ENCODE measurements around the gene PRPF4.
"Not testable (repeated sequence)": the region's sequence is repeated elsewhere in the genome, so short reads cannot be mapped to it uniquely, and the experiment has no call there.

Gene PRPF4

GRCh38 chr9:113274474-113275156 lies 843 bp upstream of the PRPF4 start:
- peak overlapping the region; percentile 87 to 97 (median 92) for H3K9ac ChIP-seq
- no peak for TF ChIP-seq Cebpa-rat (IDR thresholded peaks at IDR 0.05)

DNA sequence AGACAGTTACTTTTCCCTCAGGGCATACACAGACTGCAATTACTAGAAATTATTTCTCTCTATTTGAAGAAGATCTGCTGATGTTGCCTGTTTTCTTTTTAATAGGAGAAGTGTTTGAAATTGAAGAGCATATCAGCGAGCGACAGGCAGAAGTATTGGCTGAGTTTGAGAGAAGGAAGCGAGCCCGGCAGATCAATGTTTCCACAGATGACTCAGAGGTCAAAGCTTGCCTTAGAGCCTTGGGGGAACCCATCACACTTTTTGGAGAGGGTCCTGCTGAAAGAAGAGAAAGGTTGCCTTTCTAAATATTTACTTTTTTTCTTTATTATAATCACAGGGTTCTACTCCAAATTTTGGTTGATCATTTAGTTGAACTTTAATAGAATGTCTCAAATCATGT lies 3.4 kb downstream of the PRPF4 start:
- Histone ChIP-seq H3K27ac (no peak overlapping the region), H3K4me3 (no peak overlapping the region), H3K4me2 (peak overlapping the region in 2 of 11 experiments; percentile 10 to 88; a peak in 2 of 22 replicates)

More at GRCh38 chr9:113274474-113275156, 843 bp upstream of the PRPF4 start:
- Histone ChIP-seq H3K4me2 (peak overlapping the region; percentile 81 to 96 (median 90)), H3K36me3 (peaks cover 67 to 73% (median 70%) of the 10 kb centered on the region in 11 experiments), H3K27ac (peak overlapping the region; percentile 84 to 96 (median 92)), H3K9me3 (replicated peaks in 1 of 11) (no peaks in the 10 kb centered on the region), H3K27me3 (no peaks in the 10 kb centered on the region), H3K4me3 (peak overlapping the region; percentile 72 to 97 (median 86)), H4K20me1 (peaks cover 0 to 17% (median 5%) of the 10 kb centered on the region in 11 experiments; a peak in 11 of 22 replicates), H3K4me1 (peaks cover 22 to 41% (median 33%) of the 10 kb centered on the region in 10 experiments)

DNA sequence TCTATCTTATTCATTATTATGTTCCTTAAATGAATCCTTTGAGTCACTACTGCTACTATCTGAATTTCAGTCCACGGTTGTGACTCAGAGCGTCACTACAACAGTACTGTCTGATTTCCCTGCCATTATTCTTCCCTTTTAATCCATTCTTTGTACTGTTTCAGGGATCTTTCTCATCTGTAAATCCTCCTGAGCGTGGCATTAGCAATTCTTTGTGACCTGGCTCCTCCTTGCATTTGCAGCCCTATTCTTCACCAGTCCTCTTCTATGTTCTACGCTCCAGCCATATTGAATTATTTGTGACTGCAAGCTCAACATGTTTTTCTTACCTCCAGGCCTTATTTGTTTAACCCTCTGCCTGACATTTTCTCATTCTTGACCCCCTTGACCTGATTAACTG lies 5.9 kb downstream of the PRPF4 start:
- H3K27ac ChIP-seq: no peak overlapping the region
- TF ChIP-seq Cebpa-rat (IDR thresholded peaks at IDR 0.05): no peak
- H3K9me3 ChIP-seq (replicated peaks in 1 of 11): no peaks in the 10 kb centered on the region
- no peak overlapping the region for H3K4me2 ChIP-seq
- no peak overlapping the region; a peak in 1 of 22 replicates for H3K9ac ChIP-seq
- no peaks in the 10 kb centered on the region for H3K27me3 ChIP-seq
- peaks cover 93 to 100% (median 98%) of the 10 kb centered on the region in 11 experiments for H3K36me3 ChIP-seq
- no peak overlapping the region for H3K4me3 ChIP-seq
- H4K20me1 ChIP-seq: peaks cover 0 to 64% (median 31%) of the 10 kb centered on the region in 11 experiments; a peak in 15 of 22 replicates
- H3K4me1 ChIP-seq: peaks cover 14 to 27% (median 21%) of the 10 kb centered on the region in 10 experiments

More for the DNA sequence above, 3.4 kb downstream of the PRPF4 start:
- Histone ChIP-seq H4K20me1 (peaks cover 0 to 53% (median 28%) of the 10 kb centered on the region in 11 experiments; a peak in 16 of 22 replicates), H3K4me1 (peaks cover 21 to 35% (median 30%) of the 10 kb centered on the region in 10 experiments), H3K9ac (peak overlapping the region in 2 of 11 experiments; percentile 23 to 92; a peak in 1 of 22 replicates), H3K27me3 (no peaks in the 10 kb centered on the region), H3K9me3 (replicated peaks in 1 of 11) (no peaks in the 10 kb centered on the region), H3K36me3 (peaks cover 70 to 75% (median 73%) of the 10 kb centered on the region in 11 experiments)
- no peak for TF ChIP-seq Cebpa-rat (IDR thresholded peaks at IDR 0.05)

GRCh38 chr9:113289091-113289490 lies 13.6 kb downstream of the PRPF4 start:
- Histone ChIP-seq H3K9ac (no peak overlapping the region), H4K20me1 (peaks cover 0 to 45% (median 24%) of the 10 kb centered on the region in 11 experiments; a peak in 10 of 22 replicates), H3K4me3 (no peak overlapping the region), H3K9me3 (replicated peaks in 1 of 11) (no peaks in the 10 kb centered on the region), H3K27me3 (no peaks in the 10 kb centered on the region), H3K4me1 (peaks cover 0 to 13% (median 0%) of the 10 kb centered on the region in 10 experiments; a peak in 4 of 20 replicates), H3K4me2 (no peak overlapping the region), H3K36me3 (peaks cover 95 to 100% (median 99%) of the 10 kb centered on the region in 11 experiments), H3K27ac (no peak overlapping the region)
- no peak for TF ChIP-seq Cebpa-rat (IDR thresholded peaks at IDR 0.05)

- H3K27me3 ChIP-seq: no peaks in the 10 kb centered on the region
- no peaks in the 10 kb centered on the region for H3K9me3 ChIP-seq (replicated peaks in 1 of 11)
- H3K9ac ChIP-seq: no peak overlapping the region
- H3K4me2 ChIP-seq: no peak overlapping the region
- no peak overlapping the region for H3K27ac ChIP-seq
- H3K4me3 ChIP-seq: no peak overlapping the region
- H4K20me1 ChIP-seq: peaks cover 0 to 54% (median 22%) of the 10 kb centered on the region in 11 experiments; a peak in 10 of 22 replicates
- TF ChIP-seq Cebpa-rat (IDR thresholded peaks at IDR 0.05): no peak
- peaks cover 87 to 100% (median 92%) of the 10 kb centered on the region in 11 experiments for H3K36me3 ChIP-seq
- peaks cover 0 to 13% (median 0%) of the 10 kb centered on the region in 10 experiments; a peak in 4 of 20 replicates for H3K4me1 ChIP-seq
Measured at GRCh38 chr9:113290052-113290607, 14.7 kb downstream of the PRPF4 start.

GRCh38 chr9:113293285-113293878 lies 17.9 kb downstream of the PRPF4 start:
- H3K27me3 ChIP-seq: no peaks in the 10 kb centered on the region
- H3K36me3 ChIP-seq: peaks cover 56 to 68% (median 60%) of the 10 kb centered on the region in 11 experiments
- no peak overlapping the region for H3K4me3 ChIP-seq
- TF ChIP-seq Cebpa-rat (IDR thresholded peaks at IDR 0.05): no peak
- no peak overlapping the region for H3K27ac ChIP-seq
- peaks cover 0 to 54% (median 21%) of the 10 kb centered on the region in 11 experiments; a peak in 10 of 22 replicates for H4K20me1 ChIP-seq
- no peak overlapping the region for H3K4me2 ChIP-seq
- no peaks in the 10 kb centered on the region for H3K9me3 ChIP-seq (replicated peaks in 1 of 11)
- no peaks in the 10 kb centered on the region for H3K4me1 ChIP-seq
- no peak overlapping the region for H3K9ac ChIP-seq

GRCh38 chr9:113296247-113296646 lies 20.8 kb downstream of the PRPF4 start:
- not testable (repeated sequence) for H3K9ac ChIP-seq; H3K4me3 ChIP-seq; H3K27ac ChIP-seq; H3K4me2 ChIP-seq; H3K27me3 ChIP-seq; H3K9me3 ChIP-seq (replicated peaks in 1 of 11)
- peaks cover 0 to 28% (median 9%) of the 10 kb centered on the region in 11 experiments; a peak in 7 of 22 replicates for H4K20me1 ChIP-seq
- peaks cover 8 to 16% (median 11%) of the 10 kb centered on the region in 10 experiments; a peak in 19 of 20 replicates for H3K4me1 ChIP-seq
- peaks cover 27 to 40% (median 31%) of the 10 kb centered on the region in 11 experiments for H3K36me3 ChIP-seq

DNA sequence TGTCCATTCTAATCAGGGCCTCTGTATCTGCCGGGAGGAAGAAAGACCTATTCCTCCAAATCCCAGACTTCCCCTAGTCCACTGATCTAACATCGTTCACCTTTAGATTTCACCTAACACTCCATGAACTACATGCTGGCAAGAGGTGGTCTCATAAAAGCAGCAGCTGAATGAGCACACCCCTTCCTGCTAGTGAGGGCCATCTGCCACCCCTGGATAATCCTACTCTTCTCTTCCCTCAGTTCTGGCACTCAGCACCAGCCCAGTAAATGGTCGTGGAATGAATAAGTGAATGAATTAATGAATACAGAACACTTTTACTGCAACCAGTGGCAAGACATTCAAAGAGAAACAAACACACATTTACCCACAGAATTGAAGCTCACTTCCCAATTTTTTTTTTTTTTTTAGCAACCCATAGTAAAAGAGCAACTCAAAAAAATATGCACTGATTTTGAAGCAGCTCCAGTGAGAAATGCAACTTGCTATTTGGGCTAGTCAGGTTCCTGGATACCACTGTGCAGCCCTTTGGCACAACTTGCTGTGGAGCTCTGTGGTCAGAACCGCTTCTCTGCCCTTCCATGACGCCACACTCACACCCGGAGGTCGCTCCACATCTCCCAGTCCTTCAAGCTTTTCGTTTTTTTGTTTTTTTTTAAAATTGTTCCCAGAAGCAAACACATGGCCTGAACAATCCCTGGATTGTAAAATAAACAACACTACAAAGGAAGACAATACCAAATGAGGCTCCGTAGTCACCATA lies 21.5 kb downstream of the PRPF4 start:
- no peak for TF ChIP-seq Cebpa-rat (IDR thresholded peaks at IDR 0.05)
- H4K20me1 ChIP-seq: peaks cover 0 to 22% (median 8%) of the 10 kb centered on the region in 11 experiments; a peak in 6 of 22 replicates
- no peak overlapping the region for H3K4me2 ChIP-seq
- no peak overlapping the region for H3K27ac ChIP-seq
- peaks cover 20 to 32% (median 24%) of the 10 kb centered on the region in 11 experiments for H3K36me3 ChIP-seq
- H3K9me3 ChIP-seq (replicated peaks in 1 of 11): no peaks in the 10 kb centered on the region
- H3K27me3 ChIP-seq: no peaks in the 10 kb centered on the region
- H3K4me1 ChIP-seq: peaks cover 8 to 21% (median 11%) of the 10 kb centered on the region in 10 experiments; a peak in 19 of 20 replicates
- no peak overlapping the region for H3K4me3 ChIP-seq
- no peak overlapping the region for H3K9ac ChIP-seq

All from BLaER1 treated with 17β-estradiol and CSF1 and Interleukin-3, amounts not matched to agents 10 nM and 100 nM (cell line).